Endothelial cell of umbilical vein (primary cell): Measurements from ENCODE around the gene CTLA4. TPM values are rescaled to one million over a fixed set of nuclear protein-coding genes. Genes with fewer than 3 reads are reported as not detected.

Experiments used
- BruUV-seq: library from RNA; stranded (reverse); fragments of 400-500 nt; replicated peaks from 2 replicates; lab custom pipeline; 2021; lab: Mats Ljungman, UMichigan
- CTCF ChIA-PET: fragments of 300-600, 350-600 bp; sonication (Branson Sonifier 250); formaldehyde crosslinking; loops from one replicate; lab custom pipeline; 2021; ENCODE audit warnings: antibody characterized with exemption, inconsistent platforms; lab: Charles Lee
- POLR2A ChIA-PET: fragments of 300-600, 350-600 bp; sonication (Branson Sonifier 250); formaldehyde crosslinking; loops from one replicate; lab custom pipeline; 2021; ENCODE audit warnings: antibody characterized with exemption, inconsistent platforms; lab: Charles Lee
- DNase-seq: peaks from one replicate; pipeline ENCODE4 v3.0.0-alpha.2; 2011; ENCODE audit warnings: low read depth, low spot score
- FAIRE-seq: peaks from 2 replicates; lab custom pipeline; 2011; peaks lifted over from hg19 to GRCh38; lab: Jason Lieb, UNC
- H2AFZ ChIP-seq: 2 replicates; pipeline ENCODE4 v1.6.0; 2012; ENCODE audit warnings: low read depth, low read length, control low read depth, inconsistent platforms
- H3K27ac ChIP-seq: 2 replicates; pipeline ENCODE4 v1.5.1; 2011; ENCODE audit warnings: low read depth, mild to moderate bottlenecking, control low read depth, low read length, moderate library complexity; ENCODE audit not compliant: insufficient read depth
- H3K27me3 ChIP-seq, 2 experiments: 2 replicates each; pipeline versions ENCODE4 v1.6.0 to v1.6.1; 2011; ENCODE audit warnings: low read length in 2 of 2, mixed read lengths in 1 of 2; ENCODE audit not compliant: control insufficient read depth in 2 of 2, insufficient read depth in 2 of 2
- H3K36me3 ChIP-seq, 2 experiments: 2 replicates in 1 of 2; 3 replicates in 1 of 2; pipeline ENCODE4 v1.5.1; 2011; ENCODE audit warnings: low read length in 2 of 2, mild to moderate bottlenecking in 1 of 2, moderate library complexity in 1 of 2; ENCODE audit not compliant: control insufficient read depth in 2 of 2, insufficient read depth in 2 of 2; ENCODE audit errors: extremely low read depth in 1 of 2
- H3K4me1 ChIP-seq: 3 replicates; pipeline ENCODE4 v1.5.1; 2011; ENCODE audit warnings: mild to moderate bottlenecking, low read length; ENCODE audit not compliant: control insufficient read depth, insufficient read depth; ENCODE audit errors: extremely low read depth
- H3K4me2 ChIP-seq: 2 replicates; pipeline ENCODE4 v1.6.1; 2011; ENCODE audit warnings: low read length, control low read depth, mixed read lengths; ENCODE audit not compliant: insufficient read depth
- H3K4me3 ChIP-seq, 3 experiments: fragments of 200-600 bp in 1 of 3; sonication (generic), shearing (Covaris generic) in 1 of 3; replicated peaks in 1 of 3; 2 replicates each; pipeline ENCODE4 v1.5.1; 2011 to 2016; ENCODE audit warnings: control low read depth in 3 of 3, low read length in 3 of 3, mild to moderate bottlenecking in 2 of 3, inconsistent platforms in 1 of 3, low read depth in 1 of 3, moderate library complexity in 1 of 3; ENCODE audit not compliant: insufficient read depth in 1 of 3
- H3K79me2 ChIP-seq: 2 replicates; pipeline ENCODE4 v1.6.0; 2012; ENCODE audit warnings: low read length, inconsistent platforms; ENCODE audit not compliant: control insufficient read depth, insufficient read depth
- H3K9ac ChIP-seq: replicated peaks from 2 replicates; pipeline ENCODE3; 2011; ENCODE audit warnings: low read length, control low read depth; ENCODE audit not compliant: insufficient read depth; ENCODE audit errors: extremely low read depth
- H3K9me1 ChIP-seq: replicated peaks from 3 replicates; pipeline ENCODE4 v1.6.0; 2011; ENCODE audit warnings: mild to moderate bottlenecking, low read length; ENCODE audit not compliant: control insufficient read depth, insufficient read depth; ENCODE audit errors: extremely low read depth
- H3K9me3 ChIP-seq: replicated peaks from 2 replicates; pipeline ENCODE4 v1.5.1; 2012; ENCODE audit warnings: low read length, inconsistent platforms; ENCODE audit not compliant: control insufficient read depth, insufficient read depth
- H4K20me1 ChIP-seq: replicated peaks from 2 replicates; pipeline ENCODE3; 2011; ENCODE audit warnings: mild to moderate bottlenecking, low read length; ENCODE audit not compliant: control insufficient read depth, insufficient read depth; ENCODE audit errors: extremely low read depth
- CTCF ChIP-seq, 2 donors: IDR thresholded peaks; 1 replicate in 1 of 2; 2 replicates in 1 of 2; pipeline ENCODE4 v1.5.1; 2011; ENCODE audit warnings: low read length in 2 of 2, mild to moderate bottlenecking in 2 of 2, moderate library complexity in 2 of 2, control low read depth in 1 of 2, inconsistent platforms in 1 of 2, low read depth in 1 of 2; ENCODE audit not compliant: insufficient read depth in 1 of 2; ENCODE audit errors: extremely low read depth in 1 of 2
- EZH2 ChIP-seq: IDR thresholded peaks from 2 replicates; pipeline ENCODE4 v1.6.1; 2012; ENCODE audit warnings: borderline replicate concordance, low read depth, mild to moderate bottlenecking, moderate library complexity, low read length, inconsistent platforms; ENCODE audit not compliant: severe bottlenecking
- FOS ChIP-seq: IDR thresholded peaks from 2 replicates; pipeline ENCODE4 v1.6.1; 2011; ENCODE audit warnings: mild to moderate bottlenecking, low read length, moderate library complexity, borderline replicate concordance; ENCODE audit not compliant: insufficient read depth
- GATA2 ChIP-seq: IDR thresholded peaks from 2 replicates; pipeline ENCODE4 v1.7.0; 2011; ENCODE audit warnings: low read depth, mild to moderate bottlenecking, moderate library complexity, mixed read lengths, low read length; ENCODE audit not compliant: insufficient read length, insufficient read depth
- JUN ChIP-seq: IDR thresholded peaks from 2 replicates; pipeline ENCODE4 v1.6.1; 2011; ENCODE audit warnings: borderline replicate concordance, low read depth; ENCODE audit not compliant: insufficient read length, insufficient read depth
- MAX ChIP-seq: IDR thresholded peaks from 2 replicates; pipeline ENCODE4 v1.6.1; 2011; ENCODE audit not compliant: insufficient read depth, insufficient read length
- MYC ChIP-seq: IDR thresholded peaks from one replicate; pipeline ENCODE4 v1.6.1; 2011; ENCODE audit warnings: mild to moderate bottlenecking, low read depth, low read length
- POLR2A ChIP-seq: IDR thresholded peaks from 2 replicates; pipeline ENCODE4 v1.6.1; 2012; ENCODE audit warnings: low read depth, mild to moderate bottlenecking, control low read depth, low read length
- POLR2AphosphoS5 ChIP-seq: IDR thresholded peaks from 2 replicates; pipeline ENCODE4 v1.6.1; 2012; ENCODE audit warnings: low read depth, mild to moderate bottlenecking, control low read depth, low read length, moderate library complexity; ENCODE audit not compliant: insufficient read depth
- dilution Hi-C: fragments of 300-500 bp; cut with MboI; formaldehyde crosslinking; loops from one replicate; pipeline ENCODE4 v1.15.0; 2019; ENCODE audit warnings: low sequenced_read_pairs; ENCODE audit not compliant: extremely low pct_ligation_motif_present
- intact Hi-C: fragments of 100-400 bp; cut with micrococcal nuclease; formaldehyde crosslinking; loops from one replicate; pipeline ENCODE4 v1.10.0; 2022
- polyA plus RNA-seq, 4 experiments: library from polyadenylated mRNA; depleted of rRNA in 3 of 4; stranded (reverse) in 3 of 4; unstranded in 1 of 4; fragments of >200 nt; gene quantifications; 2 replicates each; pipeline versions ENCODE4 v1.2.1 to v1.2.3, GENCODE V29; 2011 to 2012; ENCODE audit warnings: missing spikeins in 1 of 4
- total RNA-seq: library from RNA; stranded (reverse); gene quantifications from 2 replicates; pipeline ENCODE4 v1.2.3, GENCODE V29; 2021

CTLA4 gene
- total and polyA plus RNA-seq, 2 donors (not counting 3 experiments of a cell fraction or from before 2014, with no cell fraction given), result not detected

GRCh38 chr2:203857656-203858055, 9.9 kb upstream of the CTLA4 start:
- FAIRE-seq, result no peak
- CTCF ChIA-PET, result no interaction called here
- BruUV-seq, result no TSS peak

More at GRCh38 chr2:203857656-203858055, 9.9 kb upstream of the CTLA4 start:
- no peak for DNase-seq
- Histone ChIP-seq H3K4me3 (no peak overlapping the region), H3K9me1 (no peaks in the 10 kb centered on the region), H3K27ac (no peak overlapping the region), H3K4me2 (no peak overlapping the region), H3K79me2 (no peaks in the 10 kb centered on the region), H2AFZ (no peak overlapping the region), H3K36me3 (no peaks in the 10 kb centered on the region), H3K27me3 (peaks cover 3 to 5% of the 10 kb centered on the region in 2 experiments), H4K20me1 (no peaks in the 10 kb centered on the region), H3K9me3 (no peaks in the 10 kb centered on the region), H3K9ac (no peak overlapping the region), H3K4me1 (no peaks in the 10 kb centered on the region)
- TF ChIP-seq JUN (no peak), POLR2AphosphoS5 (no peak), EZH2 (no peak), MYC (no peak), POLR2A (no peak), MAX (no peak), CTCF (IDR thresholded peaks at IDR 0.05; ENCODE audit: extremely low read depth in 1 of 2, insufficient read depth in 1 of 2, low read depth in 1 of 2, low read length in 2 of 2) (no peak), FOS (no peak), GATA2 (no peak)
- dilution Hi-C loops (no loop called here), intact Hi-C loops (no loop called here)
- POLR2A ChIA-PET, result no interaction called here
